ENCODE measurements around the gene PTPDC1. TPM values are rescaled to one million over a fixed set of nuclear protein-coding genes. Genes with fewer than 3 reads are reported as not detected.

PTPDC1 gene
- total and polyA plus RNA-seq, 12 donors = 5.3 to 14.7 (median 9.5) TPM

- ATAC-seq (no peak), DNase-seq (no peak)
- Histone ChIP-seq H3K36me3 (no peaks in the 10 kb centered on the region), H3K27ac (no peak overlapping the region), H3K27me3 (no peaks in the 10 kb centered on the region), H3K4me1 (peaks cover 0 to 10% (median 0%) of the 10 kb centered on the region in 9 donors), H3K9me3 (no peaks in the 10 kb centered on the region), H3K4me3 (no peak overlapping the region)
- TF ChIP-seq CTCF (IDR thresholded peaks at IDR 0.05) = no peak
- intact Hi-C loops (cut with DNase I) = no loop called here
- WGBS, 2 donors = 78% methylated on average over 5 of the region's 5 CpGs
These were observed 64.2 kb downstream of the PTPDC1 start for GRCh38 chr9:94148419-94148818.

- Histone ChIP-seq H3K4me3 (no peak overlapping the region), H3K4me1 (peaks cover 0 to 10% (median 0%) of the 10 kb centered on the region in 9 donors), H3K27me3 (no peaks in the 10 kb centered on the region), H3K36me3 (no peaks in the 10 kb centered on the region), H3K27ac (no peak overlapping the region), H3K9me3 (peaks cover 0 to 4% (median 0%) of the 10 kb centered on the region in 11 donors)
- WGBS, 2 donors = 88 to 89% methylated on average over 6 of the region's 6 CpGs
- TF ChIP-seq CTCF (IDR thresholded peaks at IDR 0.05) = no peak
- intact Hi-C loops (cut with DNase I) = no loop called here
- ATAC-seq = no peak
- no peak for DNase-seq
These were observed 65.4 kb downstream of the PTPDC1 start for GRCh38 chr9:94149696-94150095.

- H3K9me3 ChIP-seq = peaks cover 0 to 5% (median 0%) of the 10 kb centered on the region in 11 donors
- no peaks in the 10 kb centered on the region for H3K36me3 ChIP-seq
- no peaks in the 10 kb centered on the region for H3K27me3 ChIP-seq
- DNase-seq (no peak), ATAC-seq (no peak)
- no peak for TF ChIP-seq CTCF (IDR thresholded peaks at IDR 0.05)
- H3K27ac ChIP-seq = peak overlapping the region in 2 of 10 donors; percentile 29 to 63
- peaks cover 0 to 10% (median 0%) of the 10 kb centered on the region in 9 donors for H3K4me1 ChIP-seq
- 89 to 91% methylated on average over 3 of the region's 3 CpGs for WGBS, 2 donors
- H3K4me3 ChIP-seq = no peak overlapping the region
- intact Hi-C loops (cut with DNase I) = no loop called here
These were observed 66.1 kb downstream of the PTPDC1 start for GRCh38 chr9:94150279-94150828.

- WGBS, 2 donors = 73 to 80% methylated on average over 11 of the region's 11 CpGs
- peaks cover 0 to 12% (median 2%) of the 10 kb centered on the region in 9 donors for H3K4me1 ChIP-seq
- peak overlapping the region in 2 of 10 donors; percentile 29 to 63 for H3K27ac ChIP-seq
- H3K4me3 ChIP-seq = no peak overlapping the region
- H3K27me3 ChIP-seq = no peaks in the 10 kb centered on the region
- intact Hi-C loops (cut with DNase I) = no loop called here
- H3K36me3 ChIP-seq = no peaks in the 10 kb centered on the region
- no peak for TF ChIP-seq CTCF (IDR thresholded peaks at IDR 0.05)
- ATAC-seq (peak in 1 of 8 donors; percentile 16), DNase-seq (no peak)
- peaks cover 0 to 5% (median 0%) of the 10 kb centered on the region in 11 donors for H3K9me3 ChIP-seq
These were observed 66.8 kb downstream of the PTPDC1 start for GRCh38 chr9:94150890-94151650.
